HG03045 (cell line): ENCODE results near the gene URI1.
A peak's percentile ranks its signal among the peaks of the same experiment; 100 is the strongest.
"Not testable (repeated sequence)": the region's sequence is repeated elsewhere in the genome, so short reads cannot be mapped to it uniquely, and the experiment has no call there.

Source experiments
- ATAC-seq: cut with Tn5 transposase; IDR thresholded peaks from one replicate; pipeline ENCODE4 v1.9.1; 2021; ENCODE audit warnings: mild to moderate bottlenecking, moderate library complexity; ENCODE audit not compliant: unreplicated experiment

Gene URI1

GRCh38 chr19:29940971-29941585 lies 961 bp upstream of the URI1 start:
- no peak for ATAC-seq

- ATAC-seq, result peak; percentile 66
These were observed 594 bp downstream of the URI1 start for GRCh38 chr19:29942404-29943261.

GRCh38 chr19:29943615-29944014 lies 1.6 kb downstream of the URI1 start:
- no peak for ATAC-seq

DNA sequence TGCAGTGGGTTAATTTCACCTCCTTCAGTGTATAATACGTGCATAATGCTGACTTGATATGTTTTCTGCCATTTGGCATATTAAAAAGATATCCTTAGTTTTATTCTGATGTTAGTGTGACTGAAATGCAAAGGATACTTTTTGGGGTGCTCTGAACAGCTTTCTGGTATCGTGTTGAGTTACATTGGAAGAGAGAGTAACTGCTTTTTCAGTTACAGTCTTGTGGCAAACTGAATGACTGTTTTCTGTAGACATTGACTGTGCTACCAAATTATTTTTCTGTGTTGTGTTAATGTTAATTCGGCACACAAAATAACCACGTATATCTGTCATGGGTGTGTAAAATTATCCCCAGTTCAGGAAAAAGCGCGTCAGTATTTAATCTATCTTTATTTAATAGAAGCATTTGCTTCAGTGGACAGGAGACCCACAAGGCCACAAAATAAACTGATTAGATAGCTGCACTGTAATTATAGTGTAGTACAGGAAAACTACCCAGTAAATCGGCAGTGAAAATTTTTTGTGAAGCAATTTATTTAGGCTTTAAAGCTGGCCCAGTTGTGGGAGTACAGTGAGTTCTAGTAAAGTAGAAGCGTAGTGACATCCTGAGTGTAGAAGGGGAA lies 2.5 kb downstream of the URI1 start:
- ATAC-seq, result no peak

DNA sequence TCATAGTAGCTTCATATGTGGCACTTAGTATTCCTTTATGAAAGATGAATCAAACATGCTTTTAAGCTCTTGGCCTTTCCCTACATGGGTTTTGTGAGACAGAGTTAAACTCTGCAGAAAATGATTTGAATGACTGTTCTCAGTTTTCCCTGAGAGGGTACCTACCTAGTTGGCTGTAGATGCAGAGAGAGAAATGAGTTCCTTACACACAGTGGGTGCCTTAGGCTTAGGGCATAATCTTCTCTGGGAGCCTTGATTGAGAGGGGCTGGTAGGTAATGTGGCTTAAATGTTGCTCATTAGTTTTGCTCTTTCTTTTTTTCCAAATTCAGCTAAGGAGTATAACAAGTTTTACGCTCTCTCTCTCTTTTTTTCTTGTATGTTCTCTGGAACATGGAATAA lies 3.0 kb downstream of the URI1 start:
- no peak for ATAC-seq

DNA sequence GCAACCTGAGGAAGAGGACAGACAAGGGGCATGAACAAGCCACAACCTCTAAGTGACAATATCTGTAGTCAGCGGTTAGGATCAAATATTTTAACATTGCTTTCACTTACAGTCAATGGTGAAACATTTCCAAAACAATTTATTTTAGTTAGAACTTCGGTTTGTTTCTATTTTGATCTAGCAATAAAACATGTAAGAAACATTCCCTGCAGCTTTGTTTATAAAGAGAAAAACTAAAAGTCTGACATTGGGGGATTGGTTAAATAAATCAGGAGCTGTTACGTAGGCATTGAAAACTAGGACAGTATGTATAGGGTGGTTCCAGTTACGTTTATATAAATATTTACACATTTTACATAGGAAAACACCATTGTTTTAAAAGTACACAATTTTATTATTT lies 3.4 kb downstream of the URI1 start:
- ATAC-seq, result no peak

GRCh38 chr19:29946645-29947044 lies 4.6 kb downstream of the URI1 start:
- no peak for ATAC-seq

- ATAC-seq, result no peak
These were observed 5.8 kb downstream of the URI1 start for GRCh38 chr19:29947871-29948270.

DNA sequence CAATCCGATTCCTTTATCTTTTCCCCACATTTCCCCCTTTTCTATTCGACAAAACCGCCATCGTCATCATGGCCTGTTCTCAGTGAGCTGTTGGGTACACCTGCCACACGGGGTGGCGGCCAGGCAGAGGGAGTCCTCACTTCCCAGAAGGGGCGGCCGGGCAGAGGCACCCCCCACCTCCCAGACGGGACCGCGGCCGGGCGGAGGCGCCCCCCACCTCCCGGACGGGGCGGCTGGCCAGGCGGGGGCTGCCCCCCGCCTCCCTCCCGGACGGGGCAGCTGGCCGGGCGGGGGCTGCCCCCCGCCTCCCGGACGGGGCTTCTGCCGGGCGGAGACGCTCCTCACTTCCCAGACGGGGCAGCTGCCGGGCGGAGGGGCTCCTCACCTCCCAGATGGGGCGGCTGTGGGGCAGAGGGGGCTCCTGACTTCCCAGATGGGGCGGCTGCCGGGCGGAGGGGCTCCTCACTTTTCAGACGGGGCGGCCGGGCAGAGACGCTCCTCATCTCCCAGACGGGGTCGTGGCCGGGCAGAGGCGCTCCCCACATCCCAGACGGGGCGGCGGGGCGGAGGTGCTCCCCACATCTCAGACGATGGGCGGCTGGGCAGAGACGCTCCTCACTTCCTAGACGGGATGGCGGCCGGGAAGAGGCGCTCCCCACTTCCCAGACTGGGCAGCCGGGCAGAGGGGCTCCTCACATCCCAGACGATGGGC lies 6.9 kb downstream of the URI1 start:
- ATAC-seq, result not testable (repeated sequence)

DNA sequence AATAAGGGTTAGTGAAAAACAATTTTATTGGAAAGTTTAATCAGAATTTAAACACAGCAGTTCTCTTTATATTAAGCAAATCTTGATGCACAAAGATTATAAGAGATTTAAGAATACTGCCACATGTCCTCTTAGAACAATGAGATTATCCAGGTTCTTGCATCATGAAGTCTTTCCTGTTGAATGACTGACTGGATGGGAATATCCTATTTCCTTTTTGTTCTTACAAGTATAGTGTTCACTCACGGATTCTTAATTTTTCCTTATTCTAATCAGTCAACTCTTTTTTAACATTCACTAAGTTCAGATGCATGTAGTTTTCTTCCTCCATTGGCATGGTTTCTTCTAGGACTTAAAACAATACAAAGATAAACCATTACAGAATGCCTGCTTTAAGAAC lies 10.1 kb downstream of the URI1 start:
- no peak for ATAC-seq

GRCh38 chr19:29952646-29953045 lies 10.6 kb downstream of the URI1 start:
- ATAC-seq, result no peak

DNA sequence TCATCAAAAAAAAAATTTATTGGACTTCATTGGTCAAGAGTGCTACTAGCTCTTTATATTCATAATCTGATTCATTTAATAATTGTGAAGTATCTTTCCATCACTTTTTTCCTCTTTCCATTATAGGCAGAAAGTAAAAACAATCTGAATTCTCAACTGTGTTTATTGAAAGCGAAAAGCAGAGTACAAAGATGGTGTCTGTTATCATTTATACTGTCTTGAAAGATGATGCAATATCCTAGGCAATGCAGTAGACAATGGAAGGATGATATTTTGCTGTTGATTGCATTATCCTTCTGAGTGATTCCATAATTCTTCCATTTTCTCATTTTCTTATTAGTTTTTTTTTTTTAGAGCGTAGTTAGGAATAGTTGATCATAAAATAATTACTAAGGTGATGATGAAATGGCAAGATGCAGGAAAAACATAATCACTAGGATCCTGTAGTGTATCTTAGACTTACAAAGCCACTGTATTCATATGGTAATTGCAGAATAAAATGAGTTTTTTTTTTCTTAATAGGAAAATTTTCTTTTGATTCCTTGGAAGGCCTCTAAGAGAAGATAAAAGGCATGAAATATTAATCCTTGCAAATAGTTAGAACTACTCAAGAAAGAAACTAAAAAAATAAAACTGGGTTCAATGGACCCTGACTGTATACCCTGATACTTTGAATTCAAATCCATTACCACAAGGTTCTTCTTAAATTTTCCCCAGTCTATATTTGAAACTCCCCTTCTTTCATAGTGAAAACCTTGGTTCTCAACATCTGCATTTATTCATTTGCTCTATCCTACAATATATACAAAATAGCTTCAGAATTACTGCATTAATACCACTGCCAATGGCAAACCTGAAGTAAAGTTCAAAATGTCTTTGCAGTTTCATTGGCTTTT lies 11.6 kb downstream of the URI1 start:
- ATAC-seq, result no peak

- no peak for ATAC-seq
These were observed 14.8 kb downstream of the URI1 start for GRCh38 chr19:29956855-29957254.

- ATAC-seq, result no peak
These were observed 19.3 kb downstream of the URI1 start for GRCh38 chr19:29961311-29961710.

- ATAC-seq, result no peak
These were observed 20.8 kb downstream of the URI1 start for GRCh38 chr19:29962793-29963192.

DNA sequence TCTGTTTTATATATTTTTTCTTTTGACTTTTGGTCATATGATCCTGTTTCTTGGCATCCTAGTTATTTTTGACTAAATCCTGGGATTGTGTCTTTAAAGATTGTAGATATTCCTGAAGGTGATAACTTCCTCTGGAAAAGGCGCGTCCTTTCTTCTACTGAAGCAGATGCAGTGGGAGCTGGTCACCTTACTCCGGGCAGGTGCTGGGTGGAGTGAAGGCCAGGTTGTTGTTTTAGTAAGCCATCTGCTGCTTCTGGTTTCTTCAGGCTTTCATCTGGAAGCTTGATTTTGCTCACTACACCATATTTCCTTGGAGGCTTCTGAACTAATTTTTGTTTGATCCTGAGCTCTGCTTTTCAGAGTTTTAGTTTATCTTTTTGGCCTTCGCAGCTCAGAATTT lies 21.5 kb downstream of the URI1 start:
- no peak for ATAC-seq

DNA sequence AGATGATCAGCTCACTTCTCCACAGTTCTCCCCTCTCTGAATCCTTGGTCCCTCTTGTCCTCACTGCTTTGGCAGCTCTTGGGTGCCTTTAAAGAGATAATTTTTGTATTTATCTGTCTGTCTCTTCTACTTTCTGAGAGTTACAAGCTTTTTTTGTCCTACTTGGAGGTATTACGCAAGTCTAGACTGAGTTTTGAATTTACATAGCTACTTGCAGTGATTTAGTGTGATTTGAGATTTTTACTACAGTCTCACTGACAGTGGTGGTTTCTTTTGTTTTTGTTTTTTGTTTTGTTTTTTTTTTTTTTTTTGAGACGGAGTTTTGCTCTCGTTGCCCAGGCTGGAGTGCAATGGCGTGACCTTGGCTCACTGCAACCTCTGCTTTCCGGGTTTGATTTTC lies 22.1 kb downstream of the URI1 start:
- no peak for ATAC-seq

GRCh38 chr19:29965492-29965891 lies 23.5 kb downstream of the URI1 start:
- no peak for ATAC-seq

DNA sequence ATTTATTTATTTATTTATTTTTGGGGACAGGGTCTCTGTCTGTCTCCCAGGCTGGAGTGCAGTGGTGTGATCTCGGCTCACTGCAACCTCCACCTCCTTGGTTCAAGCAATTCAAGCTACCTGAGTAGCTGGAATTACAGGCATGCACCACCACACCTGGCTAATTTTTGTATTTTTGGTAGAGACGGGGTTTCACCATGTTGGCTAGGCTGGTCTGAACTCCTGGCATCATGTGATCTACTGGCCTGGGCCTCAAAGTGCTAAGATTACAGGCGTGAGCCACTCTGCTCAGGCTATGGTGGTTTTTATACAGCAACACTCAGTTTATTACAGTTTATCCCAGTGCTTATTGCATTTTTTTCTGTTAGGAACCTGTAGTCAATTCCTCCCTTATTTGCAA lies 24.1 kb downstream of the URI1 start:
- not testable (repeated sequence) for ATAC-seq

DNA sequence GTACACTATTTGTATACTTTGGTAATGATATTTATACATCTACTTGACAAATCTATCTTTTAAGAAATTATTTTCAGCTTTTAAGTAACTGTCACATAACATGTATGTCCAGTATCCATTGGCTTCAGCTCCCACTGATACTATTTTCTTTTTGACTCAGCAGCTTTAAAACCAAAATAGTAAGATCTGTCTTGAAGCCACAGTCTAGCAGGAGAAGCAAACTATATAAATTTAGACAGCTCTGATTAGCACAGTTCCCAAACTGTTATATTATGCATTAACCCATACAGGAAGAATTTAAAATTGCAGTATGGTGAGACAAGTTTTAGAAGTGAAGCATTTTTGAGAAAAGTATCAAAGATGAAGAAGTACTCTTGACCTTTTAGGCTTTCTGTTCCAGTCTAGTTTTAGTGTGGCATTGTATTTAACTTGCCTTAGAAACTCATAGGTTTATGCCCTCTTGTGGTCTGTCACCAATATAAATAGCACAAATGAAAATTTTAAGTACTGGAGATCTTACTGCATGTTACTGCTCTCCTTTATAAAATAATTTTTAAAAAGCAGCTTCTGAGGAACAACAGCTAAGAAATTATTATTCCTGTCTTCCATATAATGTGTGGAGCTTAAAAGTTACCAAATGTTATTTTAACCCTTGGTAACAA lies 24.7 kb downstream of the URI1 start:
- no peak for ATAC-seq
